Measurements from ENCODE around the gene TMPRSS5.

TMPRSS5 gene

GRCh38 chr11:113664981-113665710 lies 41.0 kb downstream of the TMPRSS5 start:
- peaks cover 20 to 25% of the 10 kb centered on the region in 2 donors for H3K9me3 Mint-ChIP-seq
- no peaks in the 10 kb centered on the region for H3K4me1 Mint-ChIP-seq
- ATAC-seq (no peak), DNase-seq (no peak)
- no peak overlapping the region for H3K27ac Mint-ChIP-seq
- H3K4me3 Mint-ChIP-seq = no peak overlapping the region
- H3K27me3 Mint-ChIP-seq = peaks cover 15% of the 10 kb centered on the region

- Mint-ChIP-seq H3K4me3 (no peak overlapping the region), H3K9me3 (peaks cover 20 to 25% of the 10 kb centered on the region in 2 donors), H3K27me3 (peaks cover 15% of the 10 kb centered on the region), H3K4me1 (no peaks in the 10 kb centered on the region), H3K27ac (peak overlapping the region in 1 of 2 donors; percentile 33)
- DNase-seq (no peak), ATAC-seq (no peak)
Measured at GRCh38 chr11:113664069-113664980, 41.8 kb downstream of the TMPRSS5 start.

- DNase-seq = no peak
- Mint-ChIP-seq H3K4me3 (no peak overlapping the region), H3K27ac (no peak overlapping the region), H3K4me1 (no peaks in the 10 kb centered on the region), H3K27me3 (peaks cover 9% of the 10 kb centered on the region), H3K9me3 (peaks cover 17 to 25% of the 10 kb centered on the region in 2 donors)
- ATAC-seq = no peak
Measured at GRCh38 chr11:113663567-113663966, 42.5 kb downstream of the TMPRSS5 start.

GRCh38 chr11:113655771-113656170 lies 50.3 kb downstream of the TMPRSS5 start:
- Mint-ChIP-seq H3K4me3 (no peak overlapping the region), H3K9me3 (peaks cover 7 to 16% of the 10 kb centered on the region in 2 donors), H3K27me3 (peaks cover 21% of the 10 kb centered on the region), H3K27ac (no peak overlapping the region), H3K4me1 (no peaks in the 10 kb centered on the region)
- ATAC-seq (no peak), DNase-seq (no peak)

GRCh38 chr11:113651023-113651422 lies 55.1 kb downstream of the TMPRSS5 start:
- H3K27ac Mint-ChIP-seq = no peak overlapping the region

GRCh38 chr11:113649311-113649710 lies 56.8 kb downstream of the TMPRSS5 start:
- Mint-ChIP-seq H3K9me3 (peaks cover 7 to 16% of the 10 kb centered on the region in 2 donors), H3K27me3 (peaks cover 40% of the 10 kb centered on the region), H3K27ac (no peak overlapping the region), H3K4me3 (no peak overlapping the region), H3K4me1 (no peaks in the 10 kb centered on the region)
- no peak for ATAC-seq
- DNase-seq = no peak

More at GRCh38 chr11:113651023-113651422, 55.1 kb downstream of the TMPRSS5 start:
- ATAC-seq (no peak), DNase-seq (no peak)
- Mint-ChIP-seq H3K27me3 (peaks cover 34% of the 10 kb centered on the region), H3K9me3 (peaks cover 7 to 16% of the 10 kb centered on the region in 2 donors), H3K4me1 (no peaks in the 10 kb centered on the region), H3K4me3 (no peak overlapping the region)

GRCh38 chr11:113647856-113648255 lies 58.3 kb downstream of the TMPRSS5 start:
- Mint-ChIP-seq H3K4me3 (no peak overlapping the region), H3K4me1 (no peaks in the 10 kb centered on the region), H3K9me3 (peaks cover 2 to 8% of the 10 kb centered on the region in 2 donors), H3K27ac (no peak overlapping the region), H3K27me3 (peaks cover 37% of the 10 kb centered on the region)
- no peak for ATAC-seq
- DNase-seq = no peak

- ATAC-seq (no peak), DNase-seq (no peak)
- H3K4me1 Mint-ChIP-seq = no peaks in the 10 kb centered on the region
- H3K4me3 Mint-ChIP-seq = no peak overlapping the region
- H3K27me3 Mint-ChIP-seq = peaks cover 32% of the 10 kb centered on the region
- peaks cover 0 to 5% of the 10 kb centered on the region in 2 donors for H3K9me3 Mint-ChIP-seq
- H3K27ac Mint-ChIP-seq = no peak overlapping the region
Measured at GRCh38 chr11:113647108-113647507, 59.0 kb downstream of the TMPRSS5 start.

- DNase-seq (no peak), ATAC-seq (no peak)
- H3K4me3 Mint-ChIP-seq = no peak overlapping the region
- H3K9me3 Mint-ChIP-seq = no peaks in the 10 kb centered on the region
- H3K27ac Mint-ChIP-seq = no peak overlapping the region
- H3K27me3 Mint-ChIP-seq = peaks cover 37% of the 10 kb centered on the region
- no peaks in the 10 kb centered on the region for H3K4me1 Mint-ChIP-seq
Measured at GRCh38 chr11:113645593-113646349, 60.3 kb downstream of the TMPRSS5 start.

GRCh38 chr11:113644605-113645004 lies 61.5 kb downstream of the TMPRSS5 start:
- H3K4me1 Mint-ChIP-seq = no peaks in the 10 kb centered on the region
- peak overlapping the region in 1 of 2 donors; percentile 65 for H3K27ac Mint-ChIP-seq
- H3K9me3 Mint-ChIP-seq = no peaks in the 10 kb centered on the region
- H3K4me3 Mint-ChIP-seq = no peak overlapping the region
- no peak for DNase-seq
- no peak for ATAC-seq
- H3K27me3 Mint-ChIP-seq = peaks cover 45% of the 10 kb centered on the region

- ATAC-seq (no peak), DNase-seq (no peak)
- Mint-ChIP-seq H3K27ac (no peak overlapping the region), H3K9me3 (no peaks in the 10 kb centered on the region), H3K4me1 (no peaks in the 10 kb centered on the region), H3K27me3 (peaks cover 49% of the 10 kb centered on the region), H3K4me3 (no peak overlapping the region)
Measured at GRCh38 chr11:113643701-113644100, 62.4 kb downstream of the TMPRSS5 start.

- H3K4me1 Mint-ChIP-seq = no peaks in the 10 kb centered on the region
- no peak overlapping the region for H3K27ac Mint-ChIP-seq
Measured at GRCh38 chr11:113643006-113643585, 63.0 kb downstream of the TMPRSS5 start.

GRCh38 chr11:113642090-113642489 lies 64.0 kb downstream of the TMPRSS5 start:
- Mint-ChIP-seq H3K9me3 (no peaks in the 10 kb centered on the region), H3K27ac (no peak overlapping the region), H3K4me1 (no peaks in the 10 kb centered on the region), H3K4me3 (no peak overlapping the region), H3K27me3 (peaks cover 39% of the 10 kb centered on the region)
- no peak for ATAC-seq
- DNase-seq = no peak

More at GRCh38 chr11:113643006-113643585, 63.0 kb downstream of the TMPRSS5 start:
- ATAC-seq (no peak), DNase-seq (no peak)
- H3K27me3 Mint-ChIP-seq = peaks cover 49% of the 10 kb centered on the region
- H3K9me3 Mint-ChIP-seq = no peaks in the 10 kb centered on the region
- no peak overlapping the region for H3K4me3 Mint-ChIP-seq

GRCh38 chr11:113638376-113638775 lies 67.7 kb downstream of the TMPRSS5 start:
- Mint-ChIP-seq H3K27ac (no peak overlapping the region), H3K27me3 (peaks cover 29% of the 10 kb centered on the region)
- DNase-seq = no peak

GRCh38 chr11:113637636-113638035 lies 68.5 kb downstream of the TMPRSS5 start:
- H3K9me3 Mint-ChIP-seq = no peaks in the 10 kb centered on the region
- no peaks in the 10 kb centered on the region for H3K4me1 Mint-ChIP-seq
- H3K4me3 Mint-ChIP-seq = no peak overlapping the region
- H3K27me3 Mint-ChIP-seq = peaks cover 22% of the 10 kb centered on the region
- DNase-seq = no peak
- no peak for ATAC-seq
- H3K27ac Mint-ChIP-seq = no peak overlapping the region

More at GRCh38 chr11:113638376-113638775, 67.7 kb downstream of the TMPRSS5 start:
- no peak for ATAC-seq
- no peak overlapping the region for H3K4me3 Mint-ChIP-seq
- no peaks in the 10 kb centered on the region for H3K4me1 Mint-ChIP-seq
- no peaks in the 10 kb centered on the region for H3K9me3 Mint-ChIP-seq

Data from stimulated activated naive CD8-positive, alpha-beta T cell treated with anti-CD3 and anti-CD28 coated beads, Interleukin-15, amount 100 ng/mL, for 72 hours (primary cell).